Measurements from ENCODE around the gene ANO6. TPM values are rescaled to one million over a fixed set of nuclear protein-coding genes. Genes with fewer than 3 reads are reported as not detected.

The ANO6 gene
- total and polyA plus RNA-seq, 2 of the 4 experiments (the other 2 are of a cell fraction): 21.6 to 41.0 TPM

GRCh38 chr12:45409966-45410365 is 194.1 kb downstream of the ANO6 start:
- Histone ChIP-seq H3K27me3 (ENCODE audit: control insufficient read depth, insufficient read depth, low read length) (no peaks in the 10 kb centered on the region), H3K14ac (replicated peaks; ENCODE audit: low read depth, low read length) (peak overlapping the region; percentile 22; the same call in 1 of the 2 replicates), H3K79me1 (ENCODE audit: low read depth in 1 of 2, low read length in 2 of 2) (peaks cover 0 to 22% of the 10 kb centered on the region in 2 experiments; a peak in 2 of 4 replicates), H2AK9ac (replicated peaks; ENCODE audit: low read depth, low read length, poor library complexity) (no peak overlapping the region), H2AFZ (replicated peaks; ENCODE audit: low read length, poor library complexity) (peak overlapping the region; percentile 33), H3K18ac (ENCODE audit: low read depth, low read length) (no peak overlapping the region), H4K8ac (ENCODE audit: low read depth in 2 of 2, low read length in 2 of 2) (peak overlapping the region in 1 of 2 experiments; percentile 68; a peak in 1 of 4 replicates), H3K23ac (ENCODE audit: low read depth, low read length) (no peak overlapping the region), H3K4ac (ENCODE audit: low read depth, low read length) (peak overlapping the region; percentile 60), H3K36me3 (ENCODE audit: control insufficient read depth, insufficient read depth, low read length) (peaks cover 15% of the 10 kb centered on the region), H3K9ac (ENCODE audit: low read depth, low read length) (no peak overlapping the region), H3K4me1 (ENCODE audit: control insufficient read depth, insufficient read depth, low read length) (0 out of 2 replicates have a peak, but pooled peaks cover 7% of the 10 kb centered on the region), H3K4me2 (ENCODE audit: low read depth, low read length) (no peak overlapping the region), H3K9me1 (ENCODE audit: insufficient read depth, low read length) (peaks cover 9% of the 10 kb centered on the region; the same call in 1 of the 2 replicates), H3K4me3 (ENCODE audit: insufficient read depth, low read depth, low read length) (no peak overlapping the region), H2BK120ac (ENCODE audit: low read depth, low read length) (no peak overlapping the region), H2BK5ac (ENCODE audit: low read depth, low read length, poor library complexity, severe bottlenecking) (peak overlapping the region; percentile 72), H4K91ac (ENCODE audit: insufficient read depth, low read depth, low read length) (no peak overlapping the region), H2AK5ac (ENCODE audit: low read depth, low read length) (peak overlapping the region; percentile 12; the same call in 1 of the 2 replicates), H2BK15ac (ENCODE audit: low read depth, low read length) (peak overlapping the region; percentile 41; the same call in 1 of the 3 replicates), H4K5ac (ENCODE audit: low read depth, low read length) (no peak overlapping the region), H4K20me1 (ENCODE audit: insufficient read depth, low read length) (no peaks in the 10 kb centered on the region), H3K56ac (ENCODE audit: extremely low read depth, insufficient read depth, low read length) (0 out of 2 replicates have a peak overlapping the region, but pooled peaks have one; percentile 12), H3K9me3 (ENCODE audit: control insufficient read depth, insufficient read depth, low read length) (no peaks in the 10 kb centered on the region), H2BK20ac (ENCODE audit: low read depth, low read length) (no peak overlapping the region), H3K27ac (ENCODE audit: insufficient read depth, low read length) (0 out of 2 replicates have a peak overlapping the region, but pooled peaks have one; percentile 3)
- ChIA-PET POLR2A (ENCODE audit: unreplicated experiment) (no interaction called here), CTCF (no interaction called here)
- intact Hi-C loops (cut with micrococcal nuclease) (loop anchor here (2.0 kb wide), 1 partner anchor 317 kb away; no protein-coding TSS in a partner anchor), dilution Hi-C loops (cut with HindIII; ENCODE audit: low sequenced_read_pairs, unreplicated experiment) (no loop called here), in situ Hi-C loops (cut with MboI; ENCODE audit: low sequenced_read_pairs) (no loop called here)
- 45% methylated on average over 3 of the region's 7 CpGs; no CpG with 5 or more reads in 1 of the 2 experiments for WGBS, 2 experiments (ENCODE audit: extremely low coverage in 2 of 2, insufficient read length in 1 of 2)
- TF ChIP-seq RAD21 (IDR thresholded peaks at IDR 0.05; ENCODE audit: low read length): no peak
- no peak for TF ChIP-seq MAZ (IDR thresholded peaks at IDR 0.05; ENCODE audit: borderline replicate concordance, low read depth, low read length)
- no peak for TF ChIP-seq ELK1 (IDR thresholded peaks at IDR 0.05; ENCODE audit: borderline replicate concordance, low read depth, low read length)
- no peak for TF ChIP-seq SMC3 (IDR thresholded peaks at IDR 0.05; ENCODE audit: low read depth, low read length)
- no peak for TF ChIP-seq CHD1 (IDR thresholded peaks at IDR 0.05; ENCODE audit: low read depth, low read length)
- no peak for TF ChIP-seq FOS (IDR thresholded peaks at IDR 0.05; ENCODE audit: low read depth, low read length)
- TF ChIP-seq POLR2A (IDR thresholded peaks at IDR 0.05; ENCODE audit: low read depth, low read length): no peak
- no peak for TF ChIP-seq CTCF (conservative IDR thresholded peaks at IDR 0.05; ENCODE audit: low read depth, low read length)
- TF ChIP-seq MAFK (IDR thresholded peaks at IDR 0.05; ENCODE audit: low read depth, low read length): no peak
- no peak for TF ChIP-seq RFX5 (IDR thresholded peaks at IDR 0.05; ENCODE audit: low read depth, low read length)
- no peak for TF ChIP-seq NFE2L2 (IDR thresholded peaks at IDR 0.05; ENCODE audit: low read depth, low read length)
- TF ChIP-seq BHLHE40 (IDR thresholded peaks at IDR 0.05; ENCODE audit: low read depth, low read length): peak; percentile 13; the same call in 1 of the 2 replicates
- TF ChIP-seq MXI1 (IDR thresholded peaks at IDR 0.05; ENCODE audit: borderline replicate concordance, low read depth, low read length): 0 out of 2 replicates have a peak, but pooled peaks have one; percentile 39
- TF ChIP-seq RCOR1 (IDR thresholded peaks at IDR 0.05; ENCODE audit: insufficient replicate concordance, low read length): no peak
- TF ChIP-seq CEBPB (IDR thresholded peaks at IDR 0.05; ENCODE audit: low read depth, low read length): peak; percentile 51
- no peak for TF ChIP-seq USF2 (IDR thresholded peaks at IDR 0.05; ENCODE audit: low read depth, low read length)
- peak; percentile 93 for DNase-seq
- peak; percentile 93 for ATAC-seq (ENCODE audit: low read depth)
- no TSS peak for BruUV-seq (replicated peaks)

Data from IMR-90 (cell line).